GM12878 (cell line): ENCODE data around the gene COL25A1. TPM values are rescaled to one million over a fixed set of nuclear protein-coding genes. Genes with fewer than 3 reads are reported as not detected.

ENCODE experiments used
- ATAC-seq: fragments of 200-7000 bp; cut with Tn5 transposase; 3 replicates; pipeline ENCODE4 v1.9.1; 2020; ENCODE audit warnings: mild to moderate bottlenecking, moderate library complexity
- BruUV-seq: library from RNA; stranded (reverse); fragments of 400-500 nt; replicated peaks from 2 replicates; lab custom pipeline; 2021; lab: Mats Ljungman, UMichigan
- CTCF ChIA-PET: fragments of 300-600 bp; sonication (Branson Sonifier 250); formaldehyde crosslinking; extraction: SDS; loops from one replicate; lab custom pipeline; 2021; ENCODE audit warnings: inconsistent platforms; lab: Yijun Ruan, JAX
- POLR2A ChIA-PET: fragments of 350-600 bp; formaldehyde crosslinking; extraction: SDS; loops from one replicate; lab custom pipeline; 2021; ENCODE audit warnings: inconsistent platforms; lab: Charles Lee
- RAD21 ChIA-PET: fragments of 300-600 bp; sonication (Branson Sonifier 250); formaldehyde crosslinking; loops from one replicate; lab custom pipeline; 2023; ENCODE audit warnings: antibody characterized with exemption; ENCODE audit not compliant: unreplicated experiment; lab: Charles Lee
- SMC1A ChIA-PET: fragments of 300-600 bp; sonication (Branson Sonifier 250); formaldehyde crosslinking; loops from one replicate; lab custom pipeline; 2023; ENCODE audit not compliant: unreplicated experiment, uncharacterized antibody; lab: Charles Lee
- DNase-seq: peaks from one replicate; pipeline ENCODE4 v3.0.0-alpha.2; 2011; ENCODE audit warnings: low read depth, low spot score
- FAIRE-seq: peaks from 3 replicates; lab custom pipeline; 2011; peaks lifted over from hg19 to GRCh38; lab: Jason Lieb, UNC
- H2AFZ ChIP-seq: 2 replicates; pipeline ENCODE4 v1.6.0; 2011; ENCODE audit warnings: low read depth, low read length, control low read depth; ENCODE audit not compliant: control insufficient read depth
- H3K27ac ChIP-seq: 2 replicates; pipeline ENCODE4 v1.5.1; 2011; ENCODE audit warnings: control low read depth; ENCODE audit not compliant: control insufficient read depth, insufficient read depth
- H3K27me3 ChIP-seq, 2 experiments: replicated peaks in 1 of 2; 2 replicates each; pipeline versions ENCODE4 v1.6.0 to v1.6.1; 2011; ENCODE audit warnings: low read length in 1 of 2; ENCODE audit not compliant: control insufficient read depth in 2 of 2, insufficient read depth in 2 of 2
- H3K36me3 ChIP-seq, 2 experiments: 2 replicates each; pipeline ENCODE4 v1.5.1; 2011; ENCODE audit warnings: low read length in 1 of 2; ENCODE audit not compliant: control insufficient read depth in 2 of 2, insufficient read depth in 2 of 2
- H3K4me1 ChIP-seq: 2 replicates; pipeline ENCODE4 v1.6.1; 2011; ENCODE audit warnings: mild to moderate bottlenecking, low read length, moderate library complexity, mixed read lengths; ENCODE audit not compliant: control insufficient read depth, insufficient read depth
- H3K4me2 ChIP-seq: 2 replicates; pipeline ENCODE4 v1.6.0; 2011; ENCODE audit warnings: control low read depth; ENCODE audit not compliant: control insufficient read depth, insufficient read depth
- H3K4me3 ChIP-seq: fragments of 200-600 bp; sonication (generic); 2 replicates; pipeline ENCODE4 v1.5.1; 2016
- H3K79me2 ChIP-seq: 2 replicates; pipeline ENCODE4 v1.6.0; 2011; ENCODE audit warnings: low read length; ENCODE audit not compliant: control insufficient read depth, insufficient read depth
- H3K9ac ChIP-seq: 2 replicates; pipeline ENCODE4 v1.8.0; 2011; ENCODE audit warnings: low read length, control low read depth, mixed read lengths; ENCODE audit not compliant: control insufficient read depth, insufficient read depth
- H3K9me3 ChIP-seq: replicated peaks from 3 replicates; pipeline ENCODE4 v1.5.1; 2011; ENCODE audit warnings: mild to moderate bottlenecking, low read length; ENCODE audit not compliant: control insufficient read depth, insufficient read depth
- H4K20me1 ChIP-seq: 2 replicates; pipeline ENCODE4 v1.6.0; 2011; ENCODE audit not compliant: control insufficient read depth, insufficient read depth
- BCL11A ChIP-seq: IDR thresholded peaks from 2 replicates; pipeline ENCODE4 v1.6.1; 2011; ENCODE audit warnings: low read depth, low read length
- BMI1 ChIP-seq: fragments of 450-650 bp; IDR thresholded peaks from 2 replicates; pipeline ENCODE4 v1.6.1; 2016; ENCODE audit warnings: mild to moderate bottlenecking, moderate library complexity, borderline replicate concordance
- KDM1A ChIP-seq: fragments of 200-600 bp; sonication (generic); IDR thresholded peaks from 2 replicates; pipeline ENCODE4 v1.6.1; 2016; ENCODE audit warnings: borderline replicate concordance
- MEF2B ChIP-seq: fragments of 450-650 bp; IDR thresholded peaks from 2 replicates; pipeline ENCODE4 v1.6.1; 2018; ENCODE audit warnings: mild to moderate bottlenecking, moderate library complexity; ENCODE audit not compliant: partially characterized antibody, poor library complexity, severe bottlenecking
- NFIC ChIP-seq: IDR thresholded peaks from 2 replicates; pipeline ENCODE4 v1.6.1; 2012; ENCODE audit warnings: low read depth, mild to moderate bottlenecking, inconsistent platforms, low read length, moderate library complexity
- PAX8 ChIP-seq: fragments of 450-650 bp; IDR thresholded peaks from 2 replicates; pipeline ENCODE4 v1.6.1; 2017; ENCODE audit warnings: mild to moderate bottlenecking, moderate library complexity
- POLR2AphosphoS2 ChIP-seq: IDR thresholded peaks from 2 replicates; pipeline ENCODE4 v1.6.1; 2011; ENCODE audit warnings: low read depth, mild to moderate bottlenecking, low read length, improper control_type of control experiment, moderate library complexity
- POLR2AphosphoS5 ChIP-seq: IDR thresholded peaks from 2 replicates; pipeline ENCODE4 v1.6.1; 2011; ENCODE audit warnings: mild to moderate bottlenecking, low read length, inconsistent platforms
- RAD51 ChIP-seq: fragments of 450-650 bp; IDR thresholded peaks from 2 replicates; pipeline ENCODE4 v1.6.1; 2016; ENCODE audit warnings: moderate library complexity, mild to moderate bottlenecking, inconsistent platforms
- STAT1 ChIP-seq: fragments of 450-650 bp; conservative IDR thresholded peaks from 2 replicates; pipeline ENCODE4 v1.6.1; 2014; ENCODE audit warnings: antibody characterized with exemption, mild to moderate bottlenecking
- WRNIP1 ChIP-seq: IDR thresholded peaks from 2 replicates; pipeline ENCODE4 v1.6.1; 2011; ENCODE audit warnings: low read depth, low read length, improper control_type of control experiment, borderline replicate concordance
- ZZZ3 ChIP-seq: IDR thresholded peaks from 2 replicates; pipeline ENCODE4 v1.6.1; 2011; ENCODE audit warnings: low read depth; ENCODE audit not compliant: control insufficient read depth, insufficient read length
- WGBS: methylation state at CpG from one replicate; pipeline ENCODE4 v1.1.6; 2016; ENCODE audit warnings: low lambda C conversion rate; ENCODE audit not compliant: insufficient replicate concordance, insufficient coverage; ENCODE audit errors: missing lambda C conversion rate; 5-methylcytosine and 5-hydroxymethylcytosine counted together
- in situ Hi-C: fragments of 300-500 bp; cut with MboI; formaldehyde crosslinking; loops from 9 replicates; pipeline ENCODE4 v1.14.3; 2018; ENCODE audit warnings: mixed read lengths
- intact Hi-C: fragments of 100-400 bp; cut with micrococcal nuclease; formaldehyde crosslinking; loops from one replicate; pipeline ENCODE4 v1.14.2; 2022; ENCODE audit not compliant: unreplicated experiment
- polyA plus RNA-seq, 11 experiments: library from polyadenylated mRNA; depleted of rRNA in 4 of 11; unstranded in 6 of 11; stranded (reverse) in 5 of 11; fragments of >200 nt; fragmentation: Nextera tagmentation in 4 of 11; fragmentation: Illumina TruSeq in 1 of 11; extraction: Ambion mirVana in 4 of 11; extraction: Trizol in 1 of 11; gene quantifications; 1 replicate in 1 of 11; 2 replicates in 10 of 11; pipeline versions ENCODE4 v1.2.1 to v1.2.3, GENCODE V29; 2011 to 2016; ENCODE audit warnings: inconsistent platforms in 2 of 11, missing spikeins in 2 of 11, low read depth in 1 of 11
- total RNA-seq, 4 experiments: library from RNA; depleted of rRNA in 3 of 4; stranded (reverse); fragments of >200 nt in 3 of 4; fragmentation: Illumina TruSeq in 1 of 4; extraction: Trizol in 1 of 4; gene quantifications; 2 replicates each; pipeline versions ENCODE4 v1.2.1 to v1.2.3, GENCODE V29; 2013 to 2021
- TF ChIP-seq, protein P1 (sequence below): fragments of 450-650 bp; formaldehyde crosslinking; IDR thresholded peaks from 2 replicates; pipeline ENCODE4 v1.5.0; 2022; ENCODE audit warnings: mild to moderate bottlenecking, missing genetic modification characterization
- TF ChIP-seq, protein P2 (sequence below): fragments of 450-650 bp; IDR thresholded peaks from 2 replicates; pipeline ENCODE4 v1.6.1; 2017; ENCODE audit warnings: mild to moderate bottlenecking, moderate library complexity
- TF ChIP-seq, protein P3 (sequence below): fragments of 450-650 bp; formaldehyde crosslinking; IDR thresholded peaks from 2 replicates; pipeline ENCODE4 v1.4.0; 2022; ENCODE audit warnings: mild to moderate bottlenecking, moderate library complexity

The COL25A1 gene
- total and polyA plus RNA-seq, 10 of the 15 experiments (the other 5 are each of a cell fraction or from before 2014, with no cell fraction given), result 0.01 to 0.26 (median 0.12) TPM; not detected in 6

DNA sequence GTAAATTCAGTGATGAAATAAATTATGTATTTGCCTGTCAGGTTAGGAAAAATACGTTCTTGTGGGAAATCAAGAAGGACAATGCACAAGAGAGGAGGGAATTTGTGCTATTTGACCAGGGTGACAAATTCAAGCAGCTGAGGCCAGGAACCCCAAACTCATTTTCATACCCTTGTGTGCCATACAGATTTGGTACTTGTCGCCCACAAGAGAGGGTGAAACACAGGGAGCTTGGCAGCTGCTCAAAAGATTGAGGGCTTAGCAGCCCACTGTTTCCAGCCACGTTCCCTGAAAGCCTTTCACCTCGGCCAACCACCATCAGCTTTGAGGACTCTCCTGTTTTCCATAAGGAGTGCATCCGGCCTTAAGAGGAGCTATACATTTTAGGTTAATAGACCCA is 111.2 kb downstream of the COL25A1 start:
- 26% methylated on average over 5 of the region's 5 CpGs for WGBS
- no peaks in the 10 kb centered on the region for H3K79me2 ChIP-seq
- no peak overlapping the region for H3K27ac ChIP-seq
- RAD21 ChIA-PET, result no interaction called here
- no peaks in the 10 kb centered on the region for H3K9me3 ChIP-seq
- in situ Hi-C loops (no loop called here), intact Hi-C loops (no loop called here)
- no peaks in the 10 kb centered on the region; a peak in 1 of 4 replicates for H3K27me3 ChIP-seq
- no peak overlapping the region for H2AFZ ChIP-seq
- no peaks in the 10 kb centered on the region for H4K20me1 ChIP-seq
- no peak for FAIRE-seq
- CTCF ChIA-PET, result interaction anchor here (0.8 to 1.5 kb wide), 3 partner anchors 24 to 114 kb away, joined by 3 to 4 read pairs (median 3); no protein-coding TSS in a partner anchor
- SMC1A ChIA-PET, result no interaction called here
- no peak for DNase-seq
- no peaks in the 10 kb centered on the region for H3K4me1 ChIP-seq
- H3K9ac ChIP-seq, result no peak overlapping the region
- no peak for ATAC-seq
- POLR2A ChIA-PET, result no interaction called here
- H3K36me3 ChIP-seq, result no peaks in the 10 kb centered on the region
- no peak overlapping the region for H3K4me3 ChIP-seq
- no TSS peak for BruUV-seq
- H3K4me2 ChIP-seq, result no peak overlapping the region
- no peak for TF ChIP-seq RAD51
- no peak for TF ChIP-seq ZZZ3
- TF ChIP-seq POLR2AphosphoS2, result no peak
- no peak for TF ChIP-seq BMI1
- TF ChIP-seq, protein P1, sequence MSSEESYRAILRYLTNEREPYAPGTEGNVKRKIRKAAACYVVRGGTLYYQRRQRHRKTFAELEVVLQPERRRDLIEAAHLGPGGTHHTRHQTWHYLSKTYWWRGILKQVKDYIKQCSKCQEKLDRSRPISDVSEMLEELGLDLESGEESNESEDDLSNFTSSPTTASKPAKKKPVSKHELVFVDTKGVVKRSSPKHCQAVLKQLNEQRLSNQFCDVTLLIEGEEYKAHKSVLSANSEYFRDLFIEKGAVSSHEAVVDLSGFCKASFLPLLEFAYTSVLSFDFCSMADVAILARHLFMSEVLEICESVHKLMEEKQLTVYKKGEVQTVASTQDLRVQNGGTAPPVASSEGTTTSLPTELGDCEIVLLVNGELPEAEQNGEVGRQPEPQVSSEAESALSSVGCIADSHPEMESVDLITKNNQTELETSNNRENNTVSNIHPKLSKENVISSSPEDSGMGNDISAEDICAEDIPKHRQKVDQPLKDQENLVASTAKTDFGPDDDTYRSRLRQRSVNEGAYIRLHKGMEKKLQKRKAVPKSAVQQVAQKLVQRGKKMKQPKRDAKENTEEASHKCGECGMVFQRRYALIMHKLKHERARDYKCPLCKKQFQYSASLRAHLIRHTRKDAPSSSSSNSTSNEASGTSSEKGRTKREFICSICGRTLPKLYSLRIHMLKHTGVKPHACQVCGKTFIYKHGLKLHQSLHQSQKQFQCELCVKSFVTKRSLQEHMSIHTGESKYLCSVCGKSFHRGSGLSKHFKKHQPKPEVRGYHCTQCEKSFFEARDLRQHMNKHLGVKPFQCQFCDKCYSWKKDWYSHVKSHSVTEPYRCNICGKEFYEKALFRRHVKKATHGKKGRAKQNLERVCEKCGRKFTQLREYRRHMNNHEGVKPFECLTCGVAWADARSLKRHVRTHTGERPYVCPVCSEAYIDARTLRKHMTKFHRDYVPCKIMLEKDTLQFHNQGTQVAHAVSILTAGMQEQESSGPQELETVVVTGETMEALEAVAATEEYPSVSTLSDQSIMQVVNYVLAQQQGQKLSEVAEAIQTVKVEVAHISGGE, result no peak
- TF ChIP-seq, protein P2, sequence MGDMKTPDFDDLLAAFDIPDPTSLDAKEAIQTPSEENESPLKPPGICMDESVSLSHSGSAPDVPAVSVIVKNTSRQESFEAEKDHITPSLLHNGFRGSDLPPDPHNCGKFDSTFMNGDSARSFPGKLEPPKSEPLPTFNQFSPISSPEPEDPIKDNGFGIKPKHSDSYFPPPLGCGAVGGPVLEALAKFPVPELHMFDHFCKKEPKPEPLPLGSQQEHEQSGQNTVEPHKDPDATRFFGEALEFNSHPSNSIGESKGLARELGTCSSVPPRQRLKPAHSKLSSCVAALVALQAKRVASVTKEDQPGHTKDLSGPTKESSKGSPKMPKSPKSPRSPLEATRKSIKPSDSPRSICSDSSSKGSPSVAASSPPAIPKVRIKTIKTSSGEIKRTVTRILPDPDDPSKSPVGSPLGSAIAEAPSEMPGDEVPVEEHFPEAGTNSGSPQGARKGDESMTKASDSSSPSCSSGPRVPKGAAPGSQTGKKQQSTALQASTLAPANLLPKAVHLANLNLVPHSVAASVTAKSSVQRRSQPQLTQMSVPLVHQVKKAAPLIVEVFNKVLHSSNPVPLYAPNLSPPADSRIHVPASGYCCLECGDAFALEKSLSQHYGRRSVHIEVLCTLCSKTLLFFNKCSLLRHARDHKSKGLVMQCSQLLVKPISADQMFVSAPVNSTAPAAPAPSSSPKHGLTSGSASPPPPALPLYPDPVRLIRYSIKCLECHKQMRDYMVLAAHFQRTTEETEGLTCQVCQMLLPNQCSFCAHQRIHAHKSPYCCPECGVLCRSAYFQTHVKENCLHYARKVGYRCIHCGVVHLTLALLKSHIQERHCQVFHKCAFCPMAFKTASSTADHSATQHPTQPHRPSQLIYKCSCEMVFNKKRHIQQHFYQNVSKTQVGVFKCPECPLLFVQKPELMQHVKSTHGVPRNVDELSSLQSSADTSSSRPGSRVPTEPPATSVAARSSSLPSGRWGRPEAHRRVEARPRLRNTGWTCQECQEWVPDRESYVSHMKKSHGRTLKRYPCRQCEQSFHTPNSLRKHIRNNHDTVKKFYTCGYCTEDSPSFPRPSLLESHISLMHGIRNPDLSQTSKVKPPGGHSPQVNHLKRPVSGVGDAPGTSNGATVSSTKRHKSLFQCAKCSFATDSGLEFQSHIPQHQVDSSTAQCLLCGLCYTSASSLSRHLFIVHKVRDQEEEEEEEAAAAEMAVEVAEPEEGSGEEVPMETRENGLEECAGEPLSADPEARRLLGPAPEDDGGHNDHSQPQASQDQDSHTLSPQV, result no peak
- no peak for TF ChIP-seq KDM1A
- TF ChIP-seq STAT1, result no peak
- no peak for TF ChIP-seq NFIC
- no peak for TF ChIP-seq BCL11A
- no peak for TF ChIP-seq WRNIP1
- no peak for TF ChIP-seq PAX8
- no peak for TF ChIP-seq POLR2AphosphoS5
- TF ChIP-seq, protein P3, sequence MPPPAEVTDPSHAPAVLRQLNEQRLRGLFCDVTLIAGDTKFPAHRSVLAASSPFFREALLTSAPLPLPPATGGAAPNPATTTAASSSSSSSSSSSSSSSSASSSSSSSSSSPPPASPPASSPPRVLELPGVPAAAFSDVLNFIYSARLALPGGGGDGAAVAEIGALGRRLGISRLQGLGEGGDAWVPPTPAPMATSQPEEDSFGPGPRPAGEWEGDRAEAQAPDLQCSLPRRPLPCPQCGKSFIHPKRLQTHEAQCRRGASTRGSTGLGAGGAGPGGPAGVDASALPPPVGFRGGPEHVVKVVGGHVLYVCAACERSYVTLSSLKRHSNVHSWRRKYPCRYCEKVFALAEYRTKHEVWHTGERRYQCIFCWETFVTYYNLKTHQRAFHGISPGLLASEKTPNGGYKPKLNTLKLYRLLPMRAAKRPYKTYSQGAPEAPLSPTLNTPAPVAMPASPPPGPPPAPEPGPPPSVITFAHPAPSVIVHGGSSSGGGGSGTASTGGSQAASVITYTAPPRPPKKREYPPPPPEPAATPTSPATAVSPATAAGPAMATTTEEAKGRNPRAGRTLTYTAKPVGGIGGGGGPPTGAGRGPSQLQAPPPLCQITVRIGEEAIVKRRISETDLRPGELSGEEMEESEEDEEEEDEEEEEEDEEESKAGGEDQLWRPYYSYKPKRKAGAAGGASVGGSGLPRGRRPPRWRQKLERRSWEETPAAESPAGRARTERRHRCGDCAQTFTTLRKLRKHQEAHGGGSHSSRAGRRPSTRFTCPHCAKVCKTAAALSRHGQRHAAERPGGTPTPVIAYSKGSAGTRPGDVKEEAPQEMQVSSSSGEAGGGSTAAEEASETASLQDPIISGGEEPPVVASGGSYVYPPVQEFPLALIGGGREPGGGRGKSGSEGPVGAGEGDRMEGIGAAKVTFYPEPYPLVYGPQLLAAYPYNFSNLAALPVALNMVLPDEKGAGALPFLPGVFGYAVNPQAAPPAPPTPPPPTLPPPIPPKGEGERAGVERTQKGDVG, result no peak
- TF ChIP-seq MEF2B, result no peak
